H9 (cell line): ENCODE data around the gene LMO1. TPM values are rescaled to one million over a fixed set of nuclear protein-coding genes. Genes with fewer than 3 reads are reported as not detected.

Experiments used
- DNase-seq: peaks from one replicate; pipeline ENCODE4 v3.0.0-alpha.2; 2017
- H2AFZ ChIP-seq: one replicate; pipeline ENCODE4 v1.6.1; 2013; ENCODE audit warnings: mild to moderate bottlenecking, low read length, control low read depth, moderate library complexity
- H2AK5ac ChIP-seq: 2 replicates; pipeline ENCODE4 v1.6.1; 2013; ENCODE audit warnings: low read length, control low read depth, mixed read lengths; ENCODE audit not compliant: insufficient read length
- H2BK120ac ChIP-seq: one replicate; pipeline ENCODE4 v1.6.1; 2013; ENCODE audit warnings: low read depth, mild to moderate bottlenecking, low read length, control low read depth, inconsistent platforms; ENCODE audit not compliant: poor library complexity, severe bottlenecking
- H2BK12ac ChIP-seq: 2 replicates; pipeline ENCODE4 v1.6.1; 2013; ENCODE audit warnings: low read length, control low read depth, mixed read lengths, low read depth; ENCODE audit not compliant: insufficient read length
- H2BK15ac ChIP-seq: 2 replicates; pipeline ENCODE4 v1.6.1; 2013; ENCODE audit warnings: low read depth, low read length, control low read depth
- H2BK20ac ChIP-seq: one replicate; pipeline ENCODE4 v1.6.1; 2013; ENCODE audit warnings: low read depth, mild to moderate bottlenecking, low read length, control low read depth, inconsistent platforms; ENCODE audit not compliant: poor library complexity, severe bottlenecking
- H2BK5ac ChIP-seq: 2 replicates; pipeline ENCODE4 v1.6.1; 2013; ENCODE audit warnings: low read length, control low read depth, mixed read lengths; ENCODE audit not compliant: insufficient read length
- H3K14ac ChIP-seq: 2 replicates; pipeline ENCODE4 v1.6.1; 2013; ENCODE audit warnings: low read length, control low read depth; ENCODE audit not compliant: insufficient read depth
- H3K18ac ChIP-seq: 2 replicates; pipeline ENCODE4 v1.6.1; 2013; ENCODE audit warnings: low read depth, mild to moderate bottlenecking, mixed read lengths, low read length, control low read depth; ENCODE audit not compliant: insufficient read length
- H3K23ac ChIP-seq: 2 replicates; pipeline ENCODE4 v1.6.1; 2013; ENCODE audit warnings: low read length, control low read depth, mixed read lengths, low read depth; ENCODE audit not compliant: insufficient read length
- H3K23me2 ChIP-seq: 2 replicates; pipeline ENCODE4 v1.6.1; 2013; ENCODE audit warnings: low read depth, mild to moderate bottlenecking, mixed read lengths, low read length, control low read depth; ENCODE audit not compliant: insufficient read length, poor library complexity, severe bottlenecking
- H3K27ac ChIP-seq: 2 replicates; pipeline ENCODE4 v1.5.1; 2013; ENCODE audit warnings: low read length, control low read depth, mixed read lengths, low read depth; ENCODE audit not compliant: insufficient read length
- H3K27me3 ChIP-seq: 2 replicates; pipeline ENCODE4 v1.6.1; 2013; ENCODE audit warnings: low read length, control low read depth, inconsistent platforms; ENCODE audit not compliant: insufficient read depth
- H3K4ac ChIP-seq: 2 replicates; pipeline ENCODE4 v1.6.1; 2013; ENCODE audit warnings: low read depth, mild to moderate bottlenecking, control low read depth, inconsistent platforms, low read length, moderate library complexity
- H3K4me1 ChIP-seq: 2 replicates; pipeline ENCODE4 v1.6.1; 2013; ENCODE audit warnings: low read length, control low read depth, inconsistent platforms; ENCODE audit not compliant: insufficient read depth
- H3K4me2 ChIP-seq: 2 replicates; pipeline ENCODE4 v1.6.1; 2013; ENCODE audit warnings: low read length, control low read depth, mixed read lengths; ENCODE audit not compliant: insufficient read length, insufficient read depth
- H3K56ac ChIP-seq: 2 replicates; pipeline ENCODE4 v1.6.1; 2013; ENCODE audit warnings: low read depth, mild to moderate bottlenecking, mixed read lengths, low read length, control low read depth; ENCODE audit not compliant: insufficient read length
- H3K79me1 ChIP-seq: 2 replicates; pipeline ENCODE4 v1.6.1; 2013; ENCODE audit warnings: low read depth, mild to moderate bottlenecking, moderate library complexity, low read length, control low read depth, inconsistent platforms; ENCODE audit not compliant: insufficient read depth, poor library complexity, severe bottlenecking
- H3K79me2 ChIP-seq: 2 replicates; pipeline ENCODE4 v1.6.1; 2013; ENCODE audit warnings: low read length, control low read depth, inconsistent platforms; ENCODE audit not compliant: insufficient read depth
- H3K9ac ChIP-seq: 2 replicates; pipeline ENCODE4 v1.6.1; 2013; ENCODE audit warnings: low read length, control low read depth, mixed read lengths; ENCODE audit not compliant: insufficient read length; ENCODE audit errors: extremely low read depth
- H3K9me3 ChIP-seq: one replicate; pipeline ENCODE4 v1.6.1; 2013; ENCODE audit warnings: low read depth, low read length, inconsistent platforms; ENCODE audit not compliant: control insufficient read depth
- H3T11ph ChIP-seq: one replicate; pipeline ENCODE4 v1.6.1; 2013; ENCODE audit warnings: mild to moderate bottlenecking, low read length, control low read depth, inconsistent platforms
- H4K20me1 ChIP-seq: one replicate; pipeline ENCODE4 v1.6.1; 2013; ENCODE audit not compliant: control insufficient read depth, insufficient read length, insufficient read depth
- H4K5ac ChIP-seq: 2 replicates; pipeline ENCODE4 v1.6.1; 2013; ENCODE audit warnings: low read depth, mild to moderate bottlenecking, mixed read lengths, low read length, control low read depth; ENCODE audit not compliant: insufficient read length
- H4K8ac ChIP-seq: replicated peaks from 2 replicates; pipeline ENCODE4 v1.6.1; 2013; ENCODE audit warnings: low read length, control low read depth, mixed read lengths, low read depth; ENCODE audit not compliant: insufficient read length
- H4K91ac ChIP-seq: 2 replicates; pipeline ENCODE4 v1.6.1; 2013; ENCODE audit warnings: low read depth, mild to moderate bottlenecking, moderate library complexity, mixed read lengths, low read length, control low read depth; ENCODE audit not compliant: insufficient read length
- H3K27ac Mint-ChIP-seq, 3 experiments: 2 replicates in 2 of 3; 3 replicates in 1 of 3; pipeline ENCODE4 v1.8.0; 2020 to 2021; ENCODE audit warnings: mixed read lengths in 3 of 3, mild to moderate bottlenecking in 1 of 3, moderate library complexity in 1 of 3
- H3K27me3 Mint-ChIP-seq: 2 replicates; pipeline ENCODE4 v1.8.0; 2021; ENCODE audit warnings: low read depth, mild to moderate bottlenecking, moderate library complexity, mixed read lengths
- H3K36me3 Mint-ChIP-seq, 3 experiments: 2 replicates in 2 of 3; 3 replicates in 1 of 3; pipeline ENCODE4 v1.8.0; 2020 to 2021; ENCODE audit warnings: low read depth in 3 of 3, mixed read lengths in 3 of 3; ENCODE audit not compliant: insufficient read depth in 1 of 3
- H3K4me1 Mint-ChIP-seq, 2 experiments: 2 replicates each; pipeline ENCODE4 v1.8.0; 2020; ENCODE audit warnings: mixed read lengths in 2 of 2
- H3K4me3 Mint-ChIP-seq, 2 experiments: 2 replicates in 1 of 2; 3 replicates in 1 of 2; pipeline ENCODE4 v1.8.0; 2020 to 2021; ENCODE audit warnings: mild to moderate bottlenecking in 2 of 2, mixed read lengths in 2 of 2, moderate library complexity in 1 of 2
- H3K9me3 Mint-ChIP-seq, 2 experiments: 2 replicates in 1 of 2; 3 replicates in 1 of 2; pipeline ENCODE4 v1.8.0; 2020; ENCODE audit warnings: mild to moderate bottlenecking in 2 of 2, mixed read lengths in 2 of 2, moderate library complexity in 1 of 2
- CTCF ChIP-seq: fragments of 200-600 bp; sonication (generic); conservative IDR thresholded peaks from 3 replicates; pipeline ENCODE4 v1.8.0; 2021; ENCODE audit warnings: antibody characterized with exemption, mild to moderate bottlenecking
- WGBS: extraction: QIAGEN DNeasy Blood & Tissue Kit; methylation state at CpG from one replicate; pipeline ENCODE4 v1.1.7; 2013; ENCODE audit warnings: missing lambda C conversion rate, low lambda C conversion rate, mixed read lengths; ENCODE audit not compliant: insufficient read length; ENCODE audit errors: extremely low coverage; 5-methylcytosine and 5-hydroxymethylcytosine counted together
- total RNA-seq: library from RNA; stranded (reverse); gene quantifications from 2 replicates; pipeline ENCODE4 v1.2.1, GENCODE V29; 2021

Gene LMO1
- total RNA-seq, 1 experiment from 2014 or later = 0.50 TPM

GRCh38 chr11:8269636-8270035, 6.0 kb upstream of the LMO1 start:
- Histone ChIP-seq H3K56ac (no peak overlapping the region), H4K5ac (no peak overlapping the region), H3K27ac (no peak overlapping the region), H2BK120ac (no peak overlapping the region), H2AK5ac (no peak overlapping the region), H3K14ac (no peak overlapping the region), H3K9me3 (no peaks in the 10 kb centered on the region), H3K23ac (no peak overlapping the region), H3T11ph (no peak overlapping the region), H3K79me1 (no peaks in the 10 kb centered on the region), H3K79me2 (no peaks in the 10 kb centered on the region), H3K27me3 (peaks cover 46% of the 10 kb centered on the region), H2BK12ac (no peak overlapping the region), H3K4ac (no peak overlapping the region), H3K9ac (no peak overlapping the region), H2AFZ (no peak overlapping the region), H4K20me1 (no peaks in the 10 kb centered on the region), H4K91ac (no peak overlapping the region), H2BK15ac (no peak overlapping the region), H4K8ac (no peak overlapping the region), H3K23me2 (peaks cover 4% of the 10 kb centered on the region), H3K4me1 (no peaks in the 10 kb centered on the region), H3K4me2 (no peak overlapping the region), H2BK20ac (no peak overlapping the region), H3K18ac (no peak overlapping the region), H2BK5ac (no peak overlapping the region)
- H3K4me1 Mint-ChIP-seq = peaks cover 3 to 22% of the 10 kb centered on the region in 2 experiments
- H3K4me3 Mint-ChIP-seq = no peak overlapping the region; a peak in 1 of 5 replicates
- no peak overlapping the region for H3K27ac Mint-ChIP-seq
- TF ChIP-seq CTCF = no peak
- H3K36me3 Mint-ChIP-seq = no peaks in the 10 kb centered on the region; a peak in 2 of 7 replicates
- H3K9me3 Mint-ChIP-seq = peaks cover 0 to 4% of the 10 kb centered on the region in 2 experiments; a peak in 3 of 5 replicates
- DNase-seq = no peak
- H3K27me3 Mint-ChIP-seq = peaks cover 86% of the 10 kb centered on the region
- WGBS = no CpG with 5 or more reads among the region's 5 CpGs
